Hematopoietic multipotent progenitor cell treated with erythropoietin and hydrocortisone succinate and interleukin-3 and kit ligand, for 15 days (in vitro differentiated cells): ENCODE results near the gene POLR3H.
"Not testable (repeated sequence)": the region's sequence is repeated elsewhere in the genome, so short reads cannot be mapped to it uniquely, and the experiment has no call there.

ENCODE experiments used
- DNase-seq: peaks from one replicate; pipeline ENCODE4 v3.0.0-alpha.2; 2015; ENCODE audit warnings: low spot score

Gene POLR3H

GRCh38 chr22:41564563-41564962 lies 20.3 kb upstream of the POLR3H start:
- no peak for DNase-seq

GRCh38 chr22:41563051-41563711 lies 18.9 kb upstream of the POLR3H start:
- no peak for DNase-seq

GRCh38 chr22:41562461-41562860 lies 18.2 kb upstream of the POLR3H start:
- DNase-seq: no peak

GRCh38 chr22:41561788-41562187 lies 17.5 kb upstream of the POLR3H start:
- peak; percentile 52 for DNase-seq

- no peak for DNase-seq
Measured at GRCh38 chr22:41561335-41561734, 17.1 kb upstream of the POLR3H start.

- no peak for DNase-seq
Measured at GRCh38 chr22:41560095-41560471, 15.8 kb upstream of the POLR3H start.

GRCh38 chr22:41558241-41558630 lies 14.0 kb upstream of the POLR3H start:
- not testable (repeated sequence) for DNase-seq

- DNase-seq: no peak
Measured at GRCh38 chr22:41557401-41558240, 13.4 kb upstream of the POLR3H start.

- DNase-seq: no peak
Measured at GRCh38 chr22:41556561-41556960, 12.3 kb upstream of the POLR3H start.

- no peak for DNase-seq
Measured at GRCh38 chr22:41555325-41555982, 11.2 kb upstream of the POLR3H start.

- DNase-seq: no peak
Measured at GRCh38 chr22:41551877-41552582, 7.8 kb upstream of the POLR3H start.

- DNase-seq: no peak
Measured at GRCh38 chr22:41550952-41551491, 6.8 kb upstream of the POLR3H start.

- no peak for DNase-seq
Measured at GRCh38 chr22:41548830-41549211, 4.6 kb upstream of the POLR3H start.

- DNase-seq: no peak
Measured at GRCh38 chr22:41544671-41545476, 604 bp upstream of the POLR3H start.

- no peak for DNase-seq
Measured at GRCh38 chr22:41542224-41542623, 2.0 kb downstream of the POLR3H start.

GRCh38 chr22:41541484-41541883 lies 2.8 kb downstream of the POLR3H start:
- DNase-seq: no peak

GRCh38 chr22:41540365-41540764 lies 3.9 kb downstream of the POLR3H start:
- DNase-seq: no peak

GRCh38 chr22:41540006-41540315 lies 4.3 kb downstream of the POLR3H start:
- DNase-seq: peak; percentile 83

GRCh38 chr22:41539146-41540005 lies 4.9 kb downstream of the POLR3H start:
- DNase-seq: no peak

- DNase-seq: no peak
Measured at GRCh38 chr22:41538583-41538982, 5.7 kb downstream of the POLR3H start.

GRCh38 chr22:41537203-41537602 lies 7.1 kb downstream of the POLR3H start:
- DNase-seq: no peak
